Measurements from ENCODE around the gene CNPY1. TPM values are rescaled to one million over a fixed set of nuclear protein-coding genes. Genes with fewer than 3 reads are reported as not detected.

Gene CNPY1
- total RNA-seq, 1 donor from 2014 or later = not detected

- no peak overlapping the region for H3K4me3 Mint-ChIP-seq (ENCODE audit: unreplicated experiment)
- no peaks in the 10 kb centered on the region for H3K4me1 Mint-ChIP-seq (ENCODE audit: low read depth, unreplicated experiment)
- H3K27ac Mint-ChIP-seq (ENCODE audit: unreplicated experiment) = no peak overlapping the region
- H3K27me3 Mint-ChIP-seq (ENCODE audit: unreplicated experiment) = no peaks in the 10 kb centered on the region
- no peaks in the 10 kb centered on the region for H3K36me3 Mint-ChIP-seq (ENCODE audit: unreplicated experiment)
- no peak for TF ChIP-seq CTCF (IDR thresholded peaks at IDR 0.05; ENCODE audit: partially characterized antibody, unreplicated experiment)
- peaks cover 4% of the 10 kb centered on the region for H3K9me3 Mint-ChIP-seq (ENCODE audit: unreplicated experiment)
- no peak for DNase-seq
These were observed 22.6 kb upstream of the CNPY1 start for GRCh38 chr7:155568842-155569494.

GRCh38 chr7:155568333-155568660, 21.9 kb upstream of the CNPY1 start:
- Mint-ChIP-seq H3K9me3 (ENCODE audit: unreplicated experiment) (peaks cover 4% of the 10 kb centered on the region), H3K4me3 (ENCODE audit: unreplicated experiment) (no peak overlapping the region), H3K27ac (ENCODE audit: unreplicated experiment) (no peak overlapping the region), H3K36me3 (ENCODE audit: unreplicated experiment) (no peaks in the 10 kb centered on the region), H3K4me1 (ENCODE audit: low read depth, unreplicated experiment) (no peaks in the 10 kb centered on the region), H3K27me3 (ENCODE audit: unreplicated experiment) (no peaks in the 10 kb centered on the region)
- no peak for TF ChIP-seq CTCF (IDR thresholded peaks at IDR 0.05; ENCODE audit: partially characterized antibody, unreplicated experiment)
- DNase-seq = no peak

- no peak for TF ChIP-seq CTCF (IDR thresholded peaks at IDR 0.05; ENCODE audit: partially characterized antibody, unreplicated experiment)
- H3K4me3 Mint-ChIP-seq (ENCODE audit: unreplicated experiment) = no peak overlapping the region
- no peak for DNase-seq
- H3K9me3 Mint-ChIP-seq (ENCODE audit: unreplicated experiment) = peaks cover 4% of the 10 kb centered on the region
- no peaks in the 10 kb centered on the region for H3K4me1 Mint-ChIP-seq (ENCODE audit: low read depth, unreplicated experiment)
- H3K36me3 Mint-ChIP-seq (ENCODE audit: unreplicated experiment) = no peaks in the 10 kb centered on the region
- no peaks in the 10 kb centered on the region for H3K27me3 Mint-ChIP-seq (ENCODE audit: unreplicated experiment)
- H3K27ac Mint-ChIP-seq (ENCODE audit: unreplicated experiment) = no peak overlapping the region
These were observed 21.4 kb upstream of the CNPY1 start for GRCh38 chr7:155567646-155568332.

GRCh38 chr7:155566011-155566836, 19.9 kb upstream of the CNPY1 start:
- Mint-ChIP-seq H3K4me3 (ENCODE audit: unreplicated experiment) (no peak overlapping the region), H3K9me3 (ENCODE audit: unreplicated experiment) (peaks cover 2% of the 10 kb centered on the region), H3K36me3 (ENCODE audit: unreplicated experiment) (no peaks in the 10 kb centered on the region), H3K27me3 (ENCODE audit: unreplicated experiment) (no peaks in the 10 kb centered on the region), H3K4me1 (ENCODE audit: low read depth, unreplicated experiment) (no peaks in the 10 kb centered on the region), H3K27ac (ENCODE audit: unreplicated experiment) (no peak overlapping the region)
- DNase-seq = no peak
- no peak for TF ChIP-seq CTCF (IDR thresholded peaks at IDR 0.05; ENCODE audit: partially characterized antibody, unreplicated experiment)
